Chondrocyte (in vitro differentiated cells): Measurements from ENCODE around the gene CLDN14. TPM values are rescaled to one million over a fixed set of nuclear protein-coding genes. Genes with fewer than 3 reads are reported as not detected.

Experiments
- DNase-seq: peaks from one replicate; pipeline ENCODE4 v3.0.0; 2021; ENCODE audit warnings: mixed read lengths, low spot score
- H3K27ac Mint-ChIP-seq: one replicate; pipeline ENCODE4 v1.8.0; 2021; ENCODE audit warnings: mild to moderate bottlenecking, moderate library complexity, mixed read lengths; ENCODE audit not compliant: unreplicated experiment
- H3K27me3 Mint-ChIP-seq: 2 replicates; pipeline ENCODE4 v1.8.0; 2021; ENCODE audit warnings: low read depth, mixed read lengths
- H3K36me3 Mint-ChIP-seq: 2 replicates; pipeline ENCODE4 v1.8.0; 2021; ENCODE audit warnings: low read depth, mixed read lengths
- H3K4me1 Mint-ChIP-seq: 2 replicates; pipeline ENCODE4 v1.8.0; 2021; ENCODE audit warnings: low read depth, mild to moderate bottlenecking, mixed read lengths
- H3K4me3 Mint-ChIP-seq: one replicate; pipeline ENCODE4 v1.8.0; 2021; ENCODE audit warnings: mild to moderate bottlenecking, moderate library complexity, mixed read lengths; ENCODE audit not compliant: unreplicated experiment
- H3K9me3 Mint-ChIP-seq: 2 replicates; pipeline ENCODE4 v1.8.0; 2021; ENCODE audit warnings: low read depth, mixed read lengths
- CTCF ChIP-seq: fragments of 200-600 bp; sonication (generic); IDR thresholded peaks from 2 replicates; pipeline ENCODE4 v1.5.0; 2021; ENCODE audit warnings: antibody characterized with exemption, mild to moderate bottlenecking, moderate library complexity
- total RNA-seq: library from RNA; stranded (reverse); gene quantifications from 3 replicates; pipeline ENCODE4 v1.2.1, GENCODE V29; 2021

Gene CLDN14
- total RNA-seq, 1 donor from 2014 or later = not detected

- Mint-ChIP-seq H3K27ac (no peak overlapping the region), H3K36me3 (no peaks in the 10 kb centered on the region), H3K4me1 (peaks cover 16% of the 10 kb centered on the region), H3K9me3 (peaks cover 6% of the 10 kb centered on the region), H3K27me3 (no peaks in the 10 kb centered on the region), H3K4me3 (no peak overlapping the region)
- no peak for DNase-seq
- no peak for TF ChIP-seq CTCF
Measured at GRCh38 chr21:36436829-36437744, 42.8 kb downstream of the CLDN14 start.

GRCh38 chr21:36434144-36434543 lies 45.8 kb downstream of the CLDN14 start:
- Mint-ChIP-seq H3K4me3 (no peak overlapping the region), H3K36me3 (no peaks in the 10 kb centered on the region), H3K27me3 (no peaks in the 10 kb centered on the region), H3K27ac (no peak overlapping the region), H3K4me1 (peaks cover 41% of the 10 kb centered on the region), H3K9me3 (peaks cover 3% of the 10 kb centered on the region)
- DNase-seq = peak; percentile 37
- TF ChIP-seq CTCF = no peak

GRCh38 chr21:36433059-36433709 lies 46.7 kb downstream of the CLDN14 start:
- no peak for TF ChIP-seq CTCF
- DNase-seq = peak; percentile 18
- Mint-ChIP-seq H3K4me1 (peaks cover 46% of the 10 kb centered on the region), H3K27me3 (no peaks in the 10 kb centered on the region), H3K27ac (no peak overlapping the region), H3K36me3 (no peaks in the 10 kb centered on the region), H3K9me3 (peaks cover 3% of the 10 kb centered on the region), H3K4me3 (no peak overlapping the region)

GRCh38 chr21:36431252-36431651 lies 48.7 kb downstream of the CLDN14 start:
- Mint-ChIP-seq H3K27ac (peak overlapping the region; percentile 98), H3K27me3 (no peaks in the 10 kb centered on the region), H3K4me3 (peak overlapping the region; percentile 59), H3K9me3 (no peaks in the 10 kb centered on the region), H3K36me3 (no peaks in the 10 kb centered on the region), H3K4me1 (peaks cover 35% of the 10 kb centered on the region)
- TF ChIP-seq CTCF = no peak
- no peak for DNase-seq

GRCh38 chr21:36430841-36431240 lies 49.1 kb downstream of the CLDN14 start:
- Mint-ChIP-seq H3K27ac (peak overlapping the region; percentile 98), H3K27me3 (no peaks in the 10 kb centered on the region), H3K9me3 (no peaks in the 10 kb centered on the region), H3K36me3 (no peaks in the 10 kb centered on the region), H3K4me1 (peaks cover 38% of the 10 kb centered on the region), H3K4me3 (peak overlapping the region; percentile 59)
- no peak for DNase-seq
- no peak for TF ChIP-seq CTCF
